ENCODE measurements around the gene XRCC4.
"Not testable (repeated sequence)": the region's sequence is repeated elsewhere in the genome, so short reads cannot be mapped to it uniquely, and the experiment has no call there.

Gene XRCC4

GRCh38 chr5:83147593-83147992 lies 70.2 kb downstream of the XRCC4 start:
- Histone ChIP-seq H3K18ac (ENCODE audit: low read length) (no peak overlapping the region), H3K4me1 (ENCODE audit: control insufficient read depth, low read depth, low read length) (no peaks in the 10 kb centered on the region), H2BK120ac (ENCODE audit: low read depth, low read length) (no peak overlapping the region), H3K56ac (ENCODE audit: low read length) (no peak overlapping the region), H3K36me3 (ENCODE audit: control insufficient read depth, insufficient read depth, low read length) (no peaks in the 10 kb centered on the region), H3K23ac (ENCODE audit: low read length) (no peak overlapping the region), H2AK5ac (ENCODE audit: low read length) (no peak overlapping the region), H3K9ac (ENCODE audit: low read length) (no peak overlapping the region), H2BK15ac (replicated peaks; ENCODE audit: low read depth) (no peak overlapping the region), H2BK5ac (ENCODE audit: low read length) (no peak overlapping the region), H3K79me2 (ENCODE audit: control insufficient read depth, insufficient read depth, low read length) (no peaks in the 10 kb centered on the region), H3K79me1 (ENCODE audit: low read length) (no peaks in the 10 kb centered on the region), H3K4me2 (ENCODE audit: low read length) (no peak overlapping the region), H4K5ac (ENCODE audit: low read length) (no peak overlapping the region), H4K8ac (ENCODE audit: low read depth, low read length) (no peak overlapping the region), H3K4me3 (ENCODE audit: low read length) (no peak overlapping the region), H3K27me3 (ENCODE audit: insufficient read depth, low read length, poor library complexity) (no peaks in the 10 kb centered on the region), H3K4ac (ENCODE audit: low read depth, low read length) (no peak overlapping the region), H3K27ac (ENCODE audit: low read depth, low read length) (no peak overlapping the region)
- DNase-seq: no peak
- WGBS (ENCODE audit: extremely low coverage, insufficient coverage, low lambda C conversion rate): no CpG with 5 or more reads among the region's 4 CpGs

- no peak overlapping the region for H3K9ac ChIP-seq (ENCODE audit: low read length)
- H3K4ac ChIP-seq (ENCODE audit: low read depth, low read length): no peak overlapping the region
- H2AK5ac ChIP-seq (ENCODE audit: low read length): no peak overlapping the region
- H2BK15ac ChIP-seq (replicated peaks; ENCODE audit: low read depth): no peak overlapping the region
- H3K27ac ChIP-seq (ENCODE audit: low read depth, low read length): no peak overlapping the region
- no peaks in the 10 kb centered on the region for H3K4me1 ChIP-seq (ENCODE audit: control insufficient read depth, low read depth, low read length)
- H4K5ac ChIP-seq (ENCODE audit: low read length): no peak overlapping the region
- no peak overlapping the region for H3K18ac ChIP-seq (ENCODE audit: low read length)
- WGBS (ENCODE audit: extremely low coverage, insufficient coverage, low lambda C conversion rate): 100% methylated on average over 3 of the region's 3 CpGs
- H2BK5ac ChIP-seq (ENCODE audit: low read length): no peak overlapping the region
- H3K4me2 ChIP-seq (ENCODE audit: low read length): no peak overlapping the region
- no peaks in the 10 kb centered on the region for H3K79me1 ChIP-seq (ENCODE audit: low read length)
- no peaks in the 10 kb centered on the region for H3K36me3 ChIP-seq (ENCODE audit: control insufficient read depth, insufficient read depth, low read length)
- no peaks in the 10 kb centered on the region for H3K79me2 ChIP-seq (ENCODE audit: control insufficient read depth, insufficient read depth, low read length)
- no peak for DNase-seq
- H2BK120ac ChIP-seq (ENCODE audit: low read depth, low read length): no peak overlapping the region
- H3K56ac ChIP-seq (ENCODE audit: low read length): no peak overlapping the region
- no peak overlapping the region for H4K8ac ChIP-seq (ENCODE audit: low read depth, low read length)
- H3K23ac ChIP-seq (ENCODE audit: low read length): no peak overlapping the region
- no peak overlapping the region for H3K4me3 ChIP-seq (ENCODE audit: low read length)
- no peaks in the 10 kb centered on the region for H3K27me3 ChIP-seq (ENCODE audit: insufficient read depth, low read length, poor library complexity)
Observed at GRCh38 chr5:83148370-83148769, 71.0 kb downstream of the XRCC4 start.

GRCh38 chr5:83149671-83150070 lies 72.3 kb downstream of the XRCC4 start:
- H3K36me3 ChIP-seq (ENCODE audit: control insufficient read depth, insufficient read depth, low read length): no peaks in the 10 kb centered on the region
- H2BK5ac ChIP-seq (ENCODE audit: low read length): no peak overlapping the region
- no peak overlapping the region for H2BK120ac ChIP-seq (ENCODE audit: low read depth, low read length)
- no peak overlapping the region for H3K23ac ChIP-seq (ENCODE audit: low read length)
- H2BK15ac ChIP-seq (replicated peaks; ENCODE audit: low read depth): no peak overlapping the region
- H3K27me3 ChIP-seq (ENCODE audit: insufficient read depth, low read length, poor library complexity): no peaks in the 10 kb centered on the region
- no peak overlapping the region for H3K9ac ChIP-seq (ENCODE audit: low read length)
- no peaks in the 10 kb centered on the region for H3K79me1 ChIP-seq (ENCODE audit: low read length)
- H3K4ac ChIP-seq (ENCODE audit: low read depth, low read length): no peak overlapping the region
- H4K5ac ChIP-seq (ENCODE audit: low read length): no peak overlapping the region
- no peak overlapping the region for H2AK5ac ChIP-seq (ENCODE audit: low read length)
- H3K4me3 ChIP-seq (ENCODE audit: low read length): no peak overlapping the region
- no peak overlapping the region for H3K18ac ChIP-seq (ENCODE audit: low read length)
- H3K27ac ChIP-seq (ENCODE audit: low read depth, low read length): no peak overlapping the region
- no peak overlapping the region for H3K56ac ChIP-seq (ENCODE audit: low read length)
- H3K4me1 ChIP-seq (ENCODE audit: control insufficient read depth, low read depth, low read length): no peaks in the 10 kb centered on the region
- H3K79me2 ChIP-seq (ENCODE audit: control insufficient read depth, insufficient read depth, low read length): no peaks in the 10 kb centered on the region
- DNase-seq: peak; percentile 16
- H4K8ac ChIP-seq (ENCODE audit: low read depth, low read length): no peak overlapping the region
- no peak overlapping the region for H3K4me2 ChIP-seq (ENCODE audit: low read length)

- no CpG with 5 or more reads among the region's 1 CpG for WGBS (ENCODE audit: extremely low coverage, insufficient coverage, low lambda C conversion rate)
- no peak overlapping the region for H2BK120ac ChIP-seq (ENCODE audit: low read depth, low read length)
- no peak overlapping the region for H3K23ac ChIP-seq (ENCODE audit: low read length)
- H3K36me3 ChIP-seq (ENCODE audit: control insufficient read depth, insufficient read depth, low read length): no peaks in the 10 kb centered on the region
- no peak overlapping the region for H3K4ac ChIP-seq (ENCODE audit: low read depth, low read length)
- no peak overlapping the region for H2BK5ac ChIP-seq (ENCODE audit: low read length)
- no peak overlapping the region for H4K5ac ChIP-seq (ENCODE audit: low read length)
- no peaks in the 10 kb centered on the region for H3K79me2 ChIP-seq (ENCODE audit: control insufficient read depth, insufficient read depth, low read length)
- H2BK15ac ChIP-seq (replicated peaks; ENCODE audit: low read depth): no peak overlapping the region
- H3K9ac ChIP-seq (ENCODE audit: low read length): no peak overlapping the region
- no peaks in the 10 kb centered on the region for H3K27me3 ChIP-seq (ENCODE audit: insufficient read depth, low read length, poor library complexity)
- no peaks in the 10 kb centered on the region for H3K79me1 ChIP-seq (ENCODE audit: low read length)
- no peak overlapping the region for H2AK5ac ChIP-seq (ENCODE audit: low read length)
- no peak overlapping the region for H3K56ac ChIP-seq (ENCODE audit: low read length)
- DNase-seq: no peak
- H3K4me1 ChIP-seq (ENCODE audit: control insufficient read depth, low read depth, low read length): no peaks in the 10 kb centered on the region
- no peak overlapping the region for H3K4me2 ChIP-seq (ENCODE audit: low read length)
- H4K8ac ChIP-seq (ENCODE audit: low read depth, low read length): no peak overlapping the region
- no peak overlapping the region for H3K27ac ChIP-seq (ENCODE audit: low read depth, low read length)
- H3K4me3 ChIP-seq (ENCODE audit: low read length): no peak overlapping the region
- H3K18ac ChIP-seq (ENCODE audit: low read length): no peak overlapping the region
Observed at GRCh38 chr5:83151821-83152220, 74.5 kb downstream of the XRCC4 start.

GRCh38 chr5:83152996-83153395 lies 75.6 kb downstream of the XRCC4 start:
- H2AK5ac ChIP-seq (ENCODE audit: low read length); H2BK15ac ChIP-seq (replicated peaks; ENCODE audit: low read depth); H3K18ac ChIP-seq (ENCODE audit: low read length); H3K4me1 ChIP-seq (ENCODE audit: control insufficient read depth, low read depth, low read length); H2BK120ac ChIP-seq (ENCODE audit: low read depth, low read length); H3K9ac ChIP-seq (ENCODE audit: low read length); H3K79me2 ChIP-seq (ENCODE audit: control insufficient read depth, insufficient read depth, low read length); H3K27me3 ChIP-seq (ENCODE audit: insufficient read depth, low read length, poor library complexity); H3K4me2 ChIP-seq (ENCODE audit: low read length); H3K4ac ChIP-seq (ENCODE audit: low read depth, low read length); H3K4me3 ChIP-seq (ENCODE audit: low read length); H2BK5ac ChIP-seq (ENCODE audit: low read length); H3K56ac ChIP-seq (ENCODE audit: low read length); H3K23ac ChIP-seq (ENCODE audit: low read length); H3K79me1 ChIP-seq (ENCODE audit: low read length); H3K36me3 ChIP-seq (ENCODE audit: control insufficient read depth, insufficient read depth, low read length); H4K8ac ChIP-seq (ENCODE audit: low read depth, low read length); H3K27ac ChIP-seq (ENCODE audit: low read depth, low read length); DNase-seq; H4K5ac ChIP-seq (ENCODE audit: low read length): not testable (repeated sequence)
- no CpG with 5 or more reads among the region's 4 CpGs for WGBS (ENCODE audit: extremely low coverage, insufficient coverage, low lambda C conversion rate)

GRCh38 chr5:83156001-83156400 lies 78.7 kb downstream of the XRCC4 start:
- no peaks in the 10 kb centered on the region for H3K79me1 ChIP-seq (ENCODE audit: low read length)
- no peaks in the 10 kb centered on the region for H3K79me2 ChIP-seq (ENCODE audit: control insufficient read depth, insufficient read depth, low read length)
- H3K4ac ChIP-seq (ENCODE audit: low read depth, low read length): no peak overlapping the region
- no peak overlapping the region for H3K27ac ChIP-seq (ENCODE audit: low read depth, low read length)
- no peak overlapping the region for H2BK5ac ChIP-seq (ENCODE audit: low read length)
- H4K8ac ChIP-seq (ENCODE audit: low read depth, low read length): no peak overlapping the region
- no peaks in the 10 kb centered on the region for H3K36me3 ChIP-seq (ENCODE audit: control insufficient read depth, insufficient read depth, low read length)
- no peak overlapping the region for H3K56ac ChIP-seq (ENCODE audit: low read length)
- H3K23ac ChIP-seq (ENCODE audit: low read length): no peak overlapping the region
- H3K4me2 ChIP-seq (ENCODE audit: low read length): no peak overlapping the region
- 100% methylated on average over 2 of the region's 2 CpGs for WGBS (ENCODE audit: extremely low coverage, insufficient coverage, low lambda C conversion rate)
- no peak overlapping the region for H2AK5ac ChIP-seq (ENCODE audit: low read length)
- no peak overlapping the region for H3K18ac ChIP-seq (ENCODE audit: low read length)
- H3K4me1 ChIP-seq (ENCODE audit: control insufficient read depth, low read depth, low read length): no peaks in the 10 kb centered on the region
- H3K4me3 ChIP-seq (ENCODE audit: low read length): no peak overlapping the region
- no peak for DNase-seq
- no peaks in the 10 kb centered on the region for H3K27me3 ChIP-seq (ENCODE audit: insufficient read depth, low read length, poor library complexity)
- H2BK120ac ChIP-seq (ENCODE audit: low read depth, low read length): no peak overlapping the region
- no peak overlapping the region for H2BK15ac ChIP-seq (replicated peaks; ENCODE audit: low read depth)
- H3K9ac ChIP-seq (ENCODE audit: low read length): no peak overlapping the region
- no peak overlapping the region for H4K5ac ChIP-seq (ENCODE audit: low read length)
